Mucosa of descending colon (tissue), 3 donors: ENCODE measurements around the gene NTM. TPM values are rescaled to one million over a fixed set of nuclear protein-coding genes. Genes with fewer than 3 reads are reported as not detected.

Source experiments
- ATAC-seq: fragments of 200-7000 bp; cut with Tn5 transposase; one replicate; pipeline ENCODE4 v1.9.1; 2020; ENCODE audit warnings: mild to moderate bottlenecking, moderate library complexity
- DNase-seq, 3 donors: peaks; one replicate each; pipeline ENCODE4 v3.0.0-alpha.2; 2020
- H3K36me3 ChIP-seq: fragments of 200-600 bp; one replicate; pipeline ENCODE4 v1.8.0; 2021; ENCODE audit warnings: low read depth, mild to moderate bottlenecking
- H3K4me1 ChIP-seq: fragments of 200-600 bp; one replicate; pipeline ENCODE4 v1.8.0; 2021; ENCODE audit warnings: low read depth, mild to moderate bottlenecking
- H3K4me3 ChIP-seq: fragments of 200-600 bp; one replicate; pipeline ENCODE4 v1.8.0; 2021; ENCODE audit warnings: mild to moderate bottlenecking
- H3K9me3 ChIP-seq: fragments of 200-600 bp; one replicate; pipeline ENCODE4 v1.8.0; 2021; ENCODE audit warnings: mild to moderate bottlenecking
- intact Hi-C, 2 donors: fragments of 100-400 bp; cut with DNase I in 1 of 2; cut with micrococcal nuclease in 1 of 2; formaldehyde crosslinking; loops; one replicate each; pipeline versions ENCODE4 v1.11.0 to v1.11.1; 2022; cut with DNase I, micrococcal nuclease
- total RNA-seq, 3 donors: library from RNA; stranded (reverse); fragmentation: NEBNext Ultra II Directional in 2 of 3; extraction: Animal tissue kit (Norgen Biotek cat#: 25700) in 2 of 3; gene quantifications; one replicate each; pipeline versions ENCODE4 v1.2.1 to v1.2.4, GENCODE V29; 2021 to 2023
- TF ChIP-seq, protein P1 (sequence below): fragments of 200-600 bp; IDR thresholded peaks from one replicate; pipeline ENCODE4 v1.8.0; 2022; ENCODE audit warnings: antibody characterized with exemption, mild to moderate bottlenecking
- donor health status: DM: no; HTN: no; CAD: no; lungs with moderate emphysema.
- donor health status: DM: no; HTN: no; CAD: no.
- donor health status: DM: no; HTN: yes; CAD: no.

NTM gene
- total RNA-seq, 3 donors from 2014 or later: 0.64 to 7.7 (median 1.2) TPM

DNA sequence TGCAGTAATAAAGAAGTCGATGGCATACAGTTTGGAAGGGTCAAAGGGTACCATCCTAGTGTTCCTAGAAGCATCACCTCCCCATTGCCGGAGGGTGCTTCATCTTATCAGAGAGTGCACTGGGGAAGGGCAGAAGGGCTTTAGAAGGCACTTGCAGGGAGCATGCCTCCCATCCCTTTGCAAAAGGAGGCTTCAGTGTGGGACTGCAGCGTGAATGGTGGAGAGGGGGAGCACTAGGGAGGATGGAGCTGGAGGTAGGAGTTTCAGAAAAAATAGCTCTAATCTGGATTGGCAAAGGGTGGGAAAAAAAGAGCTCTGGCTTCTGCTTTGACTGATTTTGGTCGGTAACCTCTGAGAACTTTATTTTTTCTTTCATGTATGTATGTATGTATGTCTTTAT lies 5.0 kb downstream of the NTM start:
- no peaks in the 10 kb centered on the region for H3K9me3 ChIP-seq
- TF ChIP-seq, protein P1, sequence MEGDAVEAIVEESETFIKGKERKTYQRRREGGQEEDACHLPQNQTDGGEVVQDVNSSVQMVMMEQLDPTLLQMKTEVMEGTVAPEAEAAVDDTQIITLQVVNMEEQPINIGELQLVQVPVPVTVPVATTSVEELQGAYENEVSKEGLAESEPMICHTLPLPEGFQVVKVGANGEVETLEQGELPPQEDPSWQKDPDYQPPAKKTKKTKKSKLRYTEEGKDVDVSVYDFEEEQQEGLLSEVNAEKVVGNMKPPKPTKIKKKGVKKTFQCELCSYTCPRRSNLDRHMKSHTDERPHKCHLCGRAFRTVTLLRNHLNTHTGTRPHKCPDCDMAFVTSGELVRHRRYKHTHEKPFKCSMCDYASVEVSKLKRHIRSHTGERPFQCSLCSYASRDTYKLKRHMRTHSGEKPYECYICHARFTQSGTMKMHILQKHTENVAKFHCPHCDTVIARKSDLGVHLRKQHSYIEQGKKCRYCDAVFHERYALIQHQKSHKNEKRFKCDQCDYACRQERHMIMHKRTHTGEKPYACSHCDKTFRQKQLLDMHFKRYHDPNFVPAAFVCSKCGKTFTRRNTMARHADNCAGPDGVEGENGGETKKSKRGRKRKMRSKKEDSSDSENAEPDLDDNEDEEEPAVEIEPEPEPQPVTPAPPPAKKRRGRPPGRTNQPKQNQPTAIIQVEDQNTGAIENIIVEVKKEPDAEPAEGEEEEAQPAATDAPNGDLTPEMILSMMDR: no peak
- ATAC-seq (no peak), DNase-seq (no peak)
- H3K36me3 ChIP-seq: no peaks in the 10 kb centered on the region
- H3K4me1 ChIP-seq: peaks cover 10% of the 10 kb centered on the region
- H3K4me3 ChIP-seq: no peak overlapping the region
- intact Hi-C loops: no loop called here

DNA sequence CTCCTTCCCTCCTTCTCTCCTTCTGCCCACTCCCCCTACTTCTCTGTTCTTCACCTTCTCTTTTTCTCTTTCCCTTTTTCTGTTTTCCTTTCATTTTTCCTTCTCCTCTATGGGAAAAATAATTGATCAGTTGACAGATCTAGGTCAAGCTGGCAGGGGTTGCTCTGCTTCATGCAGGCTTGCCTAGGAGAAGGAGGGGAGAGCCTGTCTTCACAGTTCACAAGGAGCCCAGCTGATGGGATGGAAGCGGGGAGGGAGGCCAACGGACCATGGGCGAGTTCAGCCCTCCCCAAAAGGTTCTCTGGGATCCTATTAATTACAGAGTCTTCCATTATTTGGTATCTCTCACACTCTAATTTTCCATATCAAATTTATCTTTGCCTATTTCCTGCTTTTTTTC lies 5.5 kb downstream of the NTM start:
- TF ChIP-seq, protein P1: no peak
- DNase-seq (no peak), ATAC-seq (no peak)
- no peak overlapping the region for H3K4me3 ChIP-seq
- peaks cover 6% of the 10 kb centered on the region for H3K4me1 ChIP-seq
- H3K9me3 ChIP-seq: no peaks in the 10 kb centered on the region
- intact Hi-C loops: no loop called here
- no peaks in the 10 kb centered on the region for H3K36me3 ChIP-seq

DNA sequence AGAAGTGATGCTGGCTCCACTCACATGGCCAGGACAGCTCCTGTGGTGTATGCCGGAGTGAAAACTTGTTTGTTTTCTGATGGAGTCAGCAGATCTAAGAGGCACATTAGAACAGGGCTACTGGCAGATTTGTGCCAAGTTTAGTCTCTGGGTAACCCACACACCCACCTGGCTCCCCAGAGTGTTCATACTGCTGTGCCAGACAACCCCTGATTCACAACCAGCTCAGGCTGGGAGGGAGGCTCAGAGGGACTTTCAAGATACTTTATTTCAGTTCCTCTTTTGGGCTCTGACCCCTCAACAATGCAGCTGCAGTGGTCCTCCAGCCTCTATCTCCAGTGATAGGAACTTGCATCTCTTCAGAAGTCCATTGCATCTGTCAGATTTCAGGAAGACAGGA lies 8.5 kb downstream of the NTM start:
- H3K4me3 ChIP-seq: no peak overlapping the region
- intact Hi-C loops: no loop called here
- no peak for ATAC-seq

DNA sequence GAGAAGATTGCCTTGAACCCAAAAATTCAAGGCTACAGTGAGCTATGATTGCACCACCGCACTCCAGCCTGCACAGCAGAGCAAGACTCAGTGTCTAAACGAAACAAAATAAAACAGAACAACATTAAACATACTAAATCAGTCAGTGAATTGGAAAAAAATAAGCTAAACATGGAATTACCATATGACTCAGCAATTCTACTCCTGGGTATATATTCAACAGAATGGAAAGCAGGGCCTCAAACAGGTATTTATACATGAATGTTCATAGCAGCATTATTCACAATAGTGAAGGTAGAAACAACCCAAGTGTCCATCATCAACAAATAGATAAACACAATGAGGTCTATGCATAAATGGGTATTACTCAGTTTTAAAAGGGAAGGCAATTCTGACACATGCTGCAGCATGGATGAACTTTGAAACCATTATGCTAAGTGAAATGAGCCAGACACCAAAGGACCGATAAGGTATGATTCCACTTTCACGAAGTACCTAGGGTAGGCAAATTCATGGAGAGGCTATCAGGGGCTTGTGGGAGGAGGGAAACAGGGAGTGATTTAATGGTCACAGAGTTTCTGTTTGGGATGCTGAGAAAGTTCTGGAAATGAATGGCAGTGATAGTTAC lies 15.5 kb downstream of the NTM start:
- intact Hi-C loops: no loop called here
- Histone ChIP-seq H3K36me3 (no peaks in the 10 kb centered on the region), H3K4me1 (no peaks in the 10 kb centered on the region), H3K4me3 (no peak overlapping the region), H3K9me3 (no peaks in the 10 kb centered on the region)
- ATAC-seq (peak; percentile 83), DNase-seq (no peak)
- TF ChIP-seq, protein P1: no peak

More for the DNA sequence above, 8.5 kb downstream of the NTM start:
- Histone ChIP-seq H3K36me3 (no peaks in the 10 kb centered on the region), H3K4me1 (no peaks in the 10 kb centered on the region), H3K9me3 (no peaks in the 10 kb centered on the region)
- TF ChIP-seq, protein P1: no peak
- no peak for DNase-seq

DNA sequence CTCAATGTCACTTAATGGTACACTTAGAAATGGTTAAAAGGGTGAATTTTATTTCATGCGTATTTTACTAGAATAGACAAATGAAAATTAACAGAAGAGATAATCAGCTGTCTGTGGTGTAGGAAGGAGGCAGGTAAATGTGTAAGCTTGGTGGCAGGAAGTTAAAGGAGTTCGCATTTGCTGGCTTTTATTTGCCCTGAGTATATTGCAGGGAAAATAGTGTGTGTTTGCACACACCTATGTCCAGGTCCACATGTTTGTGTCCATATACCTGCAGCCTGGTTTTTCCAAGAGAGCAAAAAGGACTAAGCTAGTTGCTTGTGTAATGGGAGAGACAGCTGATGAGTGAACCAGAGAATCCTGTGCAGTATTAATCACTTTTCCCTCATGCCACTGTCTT lies 16.0 kb downstream of the NTM start:
- intact Hi-C loops: no loop called here
- no peaks in the 10 kb centered on the region for H3K9me3 ChIP-seq
- H3K4me1 ChIP-seq: no peaks in the 10 kb centered on the region
- TF ChIP-seq, protein P1: no peak
- ATAC-seq (peak; percentile 87), DNase-seq (peak in 1 of 3 donors; percentile 12)
- no peak overlapping the region for H3K4me3 ChIP-seq
- no peaks in the 10 kb centered on the region for H3K36me3 ChIP-seq

DNA sequence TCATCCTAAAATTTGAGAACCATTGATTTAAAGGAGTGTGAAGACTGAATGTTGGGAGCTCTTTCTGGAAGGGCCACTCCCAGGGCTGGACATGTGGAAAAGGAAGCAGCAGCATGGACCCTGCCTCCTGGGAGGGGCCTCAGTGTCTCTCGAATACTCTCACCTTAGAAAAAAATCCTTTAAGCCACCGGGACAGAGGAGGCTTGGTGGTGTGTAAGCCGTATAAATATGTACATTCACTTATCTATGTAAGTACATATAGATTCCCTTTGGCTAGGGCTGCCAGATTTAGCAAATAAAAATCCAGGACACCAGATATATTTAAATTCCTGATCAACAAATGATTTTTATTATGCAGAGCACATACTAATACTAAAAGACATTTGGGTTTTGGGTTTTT lies 17.6 kb downstream of the NTM start:
- no peaks in the 10 kb centered on the region for H3K9me3 ChIP-seq
- DNase-seq (peak in 1 of 3 donors; percentile 16), ATAC-seq (no peak)
- no peak overlapping the region for H3K4me3 ChIP-seq
- no peaks in the 10 kb centered on the region for H3K36me3 ChIP-seq
- intact Hi-C loops: no loop called here
- no peaks in the 10 kb centered on the region for H3K4me1 ChIP-seq
- TF ChIP-seq, protein P1: no peak
